HCT116 (cell line): Measurements from ENCODE around the gene ABL1.

Experiments used
- CEBPB ChIP-seq: IDR thresholded peaks from 2 replicates; pipeline ENCODE4 v1.6.1; 2012; ENCODE audit warnings: low read depth
- CTCF ChIP-seq, 3 experiments: fragments of 200-600 bp in 1 of 3; sonication (generic) in 1 of 3; IDR thresholded peaks in 2 of 3; conservative IDR thresholded peaks in 1 of 3; 2 replicates each; pipeline ENCODE4 v1.5.1; 2012 to 2017; ENCODE audit warnings: low read depth in 2 of 3, low read length in 2 of 3, antibody characterized with exemption in 1 of 3, borderline replicate concordance in 1 of 3, control low read depth in 1 of 3, mild to moderate bottlenecking in 1 of 3, mixed read lengths in 1 of 3, mixed run types in 1 of 3, moderate library complexity in 1 of 3; ENCODE audit not compliant: insufficient read depth in 1 of 3
- EGR1 ChIP-seq: IDR thresholded peaks from 2 replicates; pipeline ENCODE4 v1.6.1; 2012; ENCODE audit warnings: low read depth
- EZH2 ChIP-seq: fragments of 200-600 bp; sonication (generic); IDR thresholded peaks from 2 replicates; pipeline ENCODE4 v1.6.1; 2017; ENCODE audit warnings: antibody characterized with exemption, mixed run types
- EZH2phosphoT487 ChIP-seq: fragments of 200-600 bp; IDR thresholded peaks from 2 replicates; pipeline ENCODE4 v1.6.1; 2018; ENCODE audit warnings: antibody characterized with exemption, borderline replicate concordance
- POLR2A ChIP-seq: IDR thresholded peaks from 2 replicates; pipeline ENCODE4 v1.7.0; 2011; ENCODE audit warnings: borderline replicate concordance; ENCODE audit not compliant: insufficient read depth, insufficient read length; ENCODE audit errors: extremely low read depth
- POLR2AphosphoS5 ChIP-seq: IDR thresholded peaks from 2 replicates; pipeline ENCODE4 v1.6.1; 2011; ENCODE audit warnings: mild to moderate bottlenecking, low read depth, low read length, moderate library complexity
- RAD21 ChIP-seq: IDR thresholded peaks from 2 replicates; pipeline ENCODE4 v1.6.1; 2012; ENCODE audit warnings: low read depth, mild to moderate bottlenecking
- REST ChIP-seq: IDR thresholded peaks from 2 replicates; pipeline ENCODE4 v1.6.1; 2012; ENCODE audit warnings: low read depth
- SIN3A ChIP-seq: IDR thresholded peaks from 2 replicates; pipeline ENCODE4 v1.6.1; 2012; ENCODE audit warnings: low read depth
- SP1 ChIP-seq: IDR thresholded peaks from 2 replicates; pipeline ENCODE4 v1.6.1; 2012; ENCODE audit warnings: low read depth
- YY1 ChIP-seq: IDR thresholded peaks from 2 replicates; pipeline ENCODE4 v1.6.1; 2011; ENCODE audit warnings: low read length, low read depth, moderate library complexity, mild to moderate bottlenecking; ENCODE audit not compliant: insufficient replicate concordance; ENCODE audit errors: extremely low read depth
- ZBTB33 ChIP-seq: IDR thresholded peaks from 2 replicates; pipeline ENCODE4 v1.6.1; 2011; ENCODE audit warnings: mild to moderate bottlenecking, low read length, moderate library complexity; ENCODE audit not compliant: insufficient replicate concordance; ENCODE audit errors: extremely low read depth
- ZNF274 ChIP-seq: fragments of 200-500 bp; sonication (Bioruptor generic); IDR thresholded peaks from 2 replicates; pipeline ENCODE4 v1.6.1; 2014; ENCODE audit warnings: mild to moderate bottlenecking, low read depth, low read length, inconsistent platforms

- TF ChIP-seq POLR2A: no peak
- TF ChIP-seq CTCF (IDR thresholded peaks at IDR 0.05 in 2 of 3, conservative IDR thresholded peaks at IDR 0.05 in 1 of 3; ENCODE audit: borderline replicate concordance in 1 of 3, insufficient read depth in 1 of 3, low read depth in 2 of 3, low read length in 2 of 3): no peak
- TF ChIP-seq EZH2: no peak
- TF ChIP-seq EGR1: no peak
- no peak for TF ChIP-seq CEBPB
- no peak for TF ChIP-seq ZBTB33
- no peak for TF ChIP-seq SIN3A
- no peak for TF ChIP-seq EZH2phosphoT487
- no peak for TF ChIP-seq SP1
- no peak for TF ChIP-seq POLR2AphosphoS5
- TF ChIP-seq YY1: no peak
- TF ChIP-seq REST: no peak
- no peak for TF ChIP-seq RAD21
- no peak for TF ChIP-seq ZNF274
Measured at GRCh38 chr9:130913599-130914416, 78.8 kb downstream of the ABL1 start.
